Mucosa of descending colon (tissue), 3 donors: ENCODE results near the gene PRSS8. TPM values are rescaled to one million over a fixed set of nuclear protein-coding genes. Genes with fewer than 3 reads are reported as not detected.
A peak's percentile ranks its signal among the peaks of the same experiment; 100 is the strongest.

Source experiments
- ATAC-seq: fragments of 200-7000 bp; cut with Tn5 transposase; one replicate; pipeline ENCODE4 v1.9.1; 2020; ENCODE audit warnings: mild to moderate bottlenecking, moderate library complexity
- DNase-seq, 3 donors: peaks; one replicate each; pipeline ENCODE4 v3.0.0-alpha.2; 2020
- H3K36me3 ChIP-seq: fragments of 200-600 bp; one replicate; pipeline ENCODE4 v1.8.0; 2021; ENCODE audit warnings: low read depth, mild to moderate bottlenecking
- H3K4me1 ChIP-seq: fragments of 200-600 bp; one replicate; pipeline ENCODE4 v1.8.0; 2021; ENCODE audit warnings: low read depth, mild to moderate bottlenecking
- H3K4me3 ChIP-seq: fragments of 200-600 bp; one replicate; pipeline ENCODE4 v1.8.0; 2021; ENCODE audit warnings: mild to moderate bottlenecking
- H3K9me3 ChIP-seq: fragments of 200-600 bp; one replicate; pipeline ENCODE4 v1.8.0; 2021; ENCODE audit warnings: mild to moderate bottlenecking
- CTCF ChIP-seq: fragments of 200-600 bp; IDR thresholded peaks from one replicate; pipeline ENCODE4 v1.8.0; 2022; ENCODE audit warnings: antibody characterized with exemption, mild to moderate bottlenecking
- intact Hi-C, 2 donors: fragments of 100-400 bp; cut with DNase I in 1 of 2; cut with micrococcal nuclease in 1 of 2; formaldehyde crosslinking; loops; one replicate each; pipeline versions ENCODE4 v1.11.0 to v1.11.1; 2022; cut with DNase I, micrococcal nuclease
- total RNA-seq, 3 donors: library from RNA; stranded (reverse); fragmentation: NEBNext Ultra II Directional in 2 of 3; extraction: Animal tissue kit (Norgen Biotek cat#: 25700) in 2 of 3; gene quantifications; one replicate each; pipeline versions ENCODE4 v1.2.1 to v1.2.4, GENCODE V29; 2021 to 2023
- donor health status: DM: no; HTN: no; CAD: no; lungs with moderate emphysema.
- donor health status: DM: no; HTN: no; CAD: no.
- donor health status: DM: no; HTN: yes; CAD: no.

PRSS8 gene
- total RNA-seq, 3 donors from 2014 or later: 163 to 482 (median 422) TPM

- no peak for ATAC-seq
- no peaks in the 10 kb centered on the region for H3K9me3 ChIP-seq
- DNase-seq: peak in 1 of 3 donors; percentile 43
- no peak for TF ChIP-seq CTCF
- H3K36me3 ChIP-seq: no peaks in the 10 kb centered on the region
- no peak overlapping the region for H3K4me3 ChIP-seq
- peaks cover 26% of the 10 kb centered on the region for H3K4me1 ChIP-seq
- intact Hi-C loops: no loop called here
Measured at GRCh38 chr16:31110106-31111034, 25.2 kb downstream of the PRSS8 start.

GRCh38 chr16:31109622-31110021, 25.9 kb downstream of the PRSS8 start:
- intact Hi-C loops: no loop called here
- peaks cover 20% of the 10 kb centered on the region for H3K4me1 ChIP-seq
- no peak overlapping the region for H3K4me3 ChIP-seq
- ATAC-seq: no peak
- DNase-seq: no peak
- H3K9me3 ChIP-seq: no peaks in the 10 kb centered on the region
- TF ChIP-seq CTCF: no peak
- H3K36me3 ChIP-seq: no peaks in the 10 kb centered on the region

- DNase-seq (no peak), ATAC-seq (peak; percentile 4)
- Histone ChIP-seq H3K9me3 (no peaks in the 10 kb centered on the region), H3K4me3 (peak overlapping the region; percentile 69), H3K36me3 (no peaks in the 10 kb centered on the region), H3K4me1 (peaks cover 17% of the 10 kb centered on the region)
- intact Hi-C loops: no loop called here
- no peak for TF ChIP-seq CTCF
Measured at GRCh38 chr16:31108794-31109558, 26.6 kb downstream of the PRSS8 start.

- TF ChIP-seq CTCF: no peak
- intact Hi-C loops: no loop called here
- H3K4me3 ChIP-seq: peak within 1 kb of the TSS; percentile 69
- ATAC-seq: peak; percentile 88
- H3K9me3 ChIP-seq: no peaks in the 10 kb centered on the region
- H3K4me1 ChIP-seq: peaks cover 17% of the 10 kb centered on the region
- no peaks in the 10 kb centered on the region for H3K36me3 ChIP-seq
- peak; percentile 78 to 85 (median 85) for DNase-seq
Measured at GRCh38 chr16:31108035-31108793, 27.3 kb downstream of the PRSS8 start, which contains the start of gene BCKDK. BCKDK (plus strand) TSS chr16:31108386; CDS start chr16:31109224, 838 bp downstream.

- TF ChIP-seq CTCF: no peak
- DNase-seq: no peak
- Histone ChIP-seq H3K36me3 (no peaks in the 10 kb centered on the region), H3K9me3 (no peaks in the 10 kb centered on the region), H3K4me3 (no peak overlapping the region), H3K4me1 (peaks cover 17% of the 10 kb centered on the region)
- intact Hi-C loops: no loop called here
- ATAC-seq: no peak
Measured at GRCh38 chr16:31107465-31107867, 28.1 kb downstream of the PRSS8 start.
